CMK (cell line): ENCODE measurements around the gene FRMD8.
A peak's percentile ranks its signal among the peaks of the same experiment; 100 is the strongest.
"Not testable (repeated sequence)": the region's sequence is repeated elsewhere in the genome, so short reads cannot be mapped to it uniquely, and the experiment has no call there.

Experiments used
- DNase-seq: peaks from one replicate; pipeline ENCODE4 v3.0.0-alpha.2; 2010; ENCODE audit warnings: low read depth

Gene FRMD8

GRCh38 chr11:65435411-65435931, 49.0 kb downstream of the FRMD8 start:
- no peak for DNase-seq

- no peak for DNase-seq
Measured at GRCh38 chr11:65435981-65436411, 49.6 kb downstream of the FRMD8 start.

DNA sequence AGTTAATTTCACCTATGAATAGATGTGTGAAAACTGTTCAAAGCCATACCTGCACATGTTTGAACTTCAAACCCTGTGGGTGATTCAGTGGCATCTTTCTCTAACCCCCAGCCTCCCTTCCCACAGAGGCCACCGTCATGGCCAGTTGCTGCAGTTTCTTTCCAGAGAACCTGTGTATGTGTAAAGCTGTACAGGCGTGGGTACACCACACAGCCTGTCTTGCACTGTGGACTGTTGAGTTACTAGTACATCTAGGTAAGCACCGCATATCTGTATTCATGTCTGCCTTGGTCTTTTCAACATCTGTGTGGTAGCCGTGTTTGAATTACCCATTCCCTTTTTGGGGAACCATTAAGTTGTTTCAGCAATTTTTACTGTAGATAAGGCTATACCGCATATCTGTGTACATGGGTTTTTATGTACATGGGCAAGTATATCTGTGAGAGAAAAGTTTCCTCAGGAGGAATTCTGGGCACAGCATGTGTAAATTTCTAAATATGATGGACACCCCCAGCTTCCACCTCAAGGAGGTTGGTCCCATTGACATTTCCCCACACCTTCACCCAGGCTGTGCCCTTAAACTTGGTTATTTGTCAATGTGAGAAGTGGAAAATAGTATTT, 50.1 kb downstream of the FRMD8 start:
- DNase-seq = no peak

DNA sequence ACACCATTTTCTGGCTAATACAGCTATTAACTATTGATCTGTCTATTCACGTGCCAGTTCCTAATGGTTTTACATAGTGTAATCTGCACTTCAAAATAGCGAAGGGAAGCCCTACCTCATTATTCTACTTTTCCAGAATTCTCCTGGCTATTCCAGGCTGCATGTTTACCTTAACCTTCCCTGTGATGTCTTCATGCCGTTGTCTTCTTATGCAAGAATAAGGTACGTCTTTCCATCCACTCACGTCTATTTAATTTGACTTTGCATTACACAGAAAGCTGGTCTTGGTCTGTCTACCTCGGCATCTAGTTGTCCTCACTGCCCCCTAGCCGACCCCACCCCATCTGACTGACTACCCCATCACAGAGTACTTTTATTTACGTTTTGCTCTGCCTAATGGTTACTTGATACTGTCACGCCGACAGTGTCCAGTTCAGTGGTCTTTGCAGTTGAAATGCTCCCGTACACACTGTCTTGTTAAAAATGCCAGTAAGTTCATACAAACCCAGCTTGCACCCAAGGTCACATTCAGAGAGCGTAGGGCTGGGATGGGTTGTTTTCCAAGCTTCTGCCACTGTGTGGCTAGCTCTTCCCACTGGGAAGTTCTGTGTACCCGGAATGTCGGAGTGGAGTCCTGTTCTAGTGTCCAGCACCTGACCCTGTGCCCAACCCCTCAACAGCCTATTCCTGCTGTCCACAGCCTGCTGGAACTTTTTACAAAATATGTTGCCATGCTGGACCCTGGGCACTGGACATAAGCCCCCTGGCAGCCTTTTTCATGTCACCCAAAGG, 51.2 kb downstream of the FRMD8 start:
- DNase-seq = no peak

DNA sequence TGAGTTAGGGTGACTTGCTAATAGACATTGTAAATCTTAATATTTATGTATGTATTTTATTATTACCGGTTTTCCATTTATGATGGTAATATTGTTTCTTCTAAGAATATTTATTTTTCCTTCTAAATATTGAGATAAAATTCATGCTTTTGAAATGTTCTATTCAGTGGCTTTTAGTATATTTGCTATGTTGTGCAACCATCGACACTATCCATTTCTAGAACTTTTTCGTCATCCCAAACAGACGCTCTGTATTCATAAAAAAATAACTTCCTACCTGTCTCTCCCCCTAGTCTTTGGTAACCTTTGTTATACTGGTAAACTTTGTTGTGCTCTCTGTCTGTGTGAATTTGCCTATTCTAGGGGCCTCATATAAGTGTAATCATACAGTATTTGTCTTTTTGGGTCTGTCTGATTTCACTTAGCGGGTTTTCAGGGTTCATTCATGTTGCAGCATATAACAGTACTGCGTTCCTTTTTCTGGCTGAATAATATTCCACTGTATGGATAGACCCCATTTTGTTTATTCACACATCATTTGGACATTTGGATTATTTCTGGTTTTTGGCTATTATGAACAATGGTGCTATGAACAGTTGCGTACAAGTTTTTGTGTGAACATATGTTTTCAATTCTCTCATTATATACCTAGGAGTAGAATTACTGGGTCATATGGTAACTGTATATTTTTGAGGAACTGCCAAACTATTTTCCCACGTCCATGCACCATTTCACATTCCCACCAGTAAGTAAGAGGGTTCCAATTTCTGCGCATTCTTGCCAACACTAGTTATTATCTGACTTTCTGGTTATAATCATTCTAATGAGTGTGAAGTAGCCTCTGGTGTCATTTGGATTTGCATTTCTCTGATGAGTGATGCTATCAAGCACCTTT, 52.1 kb downstream of the FRMD8 start:
- DNase-seq = no peak

GRCh38 chr11:65439331-65440181, 53.1 kb downstream of the FRMD8 start:
- no peak for DNase-seq

- no peak for DNase-seq
Measured at GRCh38 chr11:65440831-65441499, 54.5 kb downstream of the FRMD8 start.

DNA sequence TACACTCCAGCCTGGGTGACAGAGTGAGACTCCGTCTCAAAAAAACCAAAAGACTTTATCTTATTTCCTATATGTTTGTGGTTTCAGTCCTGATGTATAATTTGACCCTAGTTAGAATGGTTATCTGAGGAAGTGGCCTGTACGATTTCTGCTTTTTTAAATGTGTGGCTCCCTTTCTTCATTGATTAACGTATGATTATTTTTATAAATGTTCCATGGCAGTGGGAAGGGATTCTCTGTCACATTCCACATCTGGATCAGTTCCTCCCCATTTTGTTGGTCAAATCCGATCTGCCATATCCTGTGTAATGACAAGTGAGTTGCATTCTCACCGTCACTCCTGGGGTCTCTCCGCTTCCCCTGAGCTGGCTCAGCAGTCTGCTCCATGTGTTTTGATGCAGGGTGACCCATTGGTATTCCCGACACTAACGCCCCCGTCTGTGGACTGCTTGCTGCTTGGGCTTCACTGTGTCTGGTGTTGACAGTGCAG, 56.5 kb downstream of the FRMD8 start:
- DNase-seq = peak; percentile 56

DNA sequence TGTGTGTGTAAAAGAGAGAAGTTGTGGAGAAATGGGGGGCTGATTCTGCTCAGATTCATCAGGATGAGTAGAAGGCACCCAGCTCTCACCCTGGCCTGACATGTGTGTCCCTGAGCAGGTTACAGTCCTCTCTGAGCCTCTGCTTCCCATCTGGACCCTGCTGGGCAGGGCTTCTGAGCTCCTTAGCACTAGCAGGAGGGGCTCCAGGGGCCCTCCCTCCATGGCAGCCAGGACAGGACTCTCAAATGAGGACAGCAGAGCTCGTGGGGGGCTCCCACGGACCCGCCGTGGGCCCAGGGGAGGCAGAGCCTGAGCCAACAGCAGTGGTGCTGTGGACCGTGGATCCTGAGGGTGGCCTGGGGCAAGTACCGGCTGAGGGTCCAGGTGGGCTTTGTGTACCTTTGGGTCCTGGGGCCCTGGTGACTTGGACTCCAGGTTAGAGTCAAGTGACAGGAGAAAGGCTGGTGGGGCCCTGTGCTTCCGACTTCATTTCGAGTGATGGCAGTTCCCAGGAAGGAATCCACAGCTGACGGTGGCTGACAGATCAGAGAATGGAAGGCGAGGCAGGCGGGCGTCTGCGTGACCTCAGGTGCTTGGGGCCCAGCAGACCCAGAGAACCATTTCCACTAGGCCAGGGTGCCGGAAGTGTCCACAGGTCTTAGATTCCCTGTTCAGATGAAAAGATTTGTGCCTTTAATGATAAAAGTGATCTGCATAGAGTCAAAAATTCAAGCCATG, 58.0 kb downstream of the FRMD8 start:
- no peak for DNase-seq

GRCh38 chr11:65445101-65445603, 58.7 kb downstream of the FRMD8 start:
- DNase-seq = no peak

DNA sequence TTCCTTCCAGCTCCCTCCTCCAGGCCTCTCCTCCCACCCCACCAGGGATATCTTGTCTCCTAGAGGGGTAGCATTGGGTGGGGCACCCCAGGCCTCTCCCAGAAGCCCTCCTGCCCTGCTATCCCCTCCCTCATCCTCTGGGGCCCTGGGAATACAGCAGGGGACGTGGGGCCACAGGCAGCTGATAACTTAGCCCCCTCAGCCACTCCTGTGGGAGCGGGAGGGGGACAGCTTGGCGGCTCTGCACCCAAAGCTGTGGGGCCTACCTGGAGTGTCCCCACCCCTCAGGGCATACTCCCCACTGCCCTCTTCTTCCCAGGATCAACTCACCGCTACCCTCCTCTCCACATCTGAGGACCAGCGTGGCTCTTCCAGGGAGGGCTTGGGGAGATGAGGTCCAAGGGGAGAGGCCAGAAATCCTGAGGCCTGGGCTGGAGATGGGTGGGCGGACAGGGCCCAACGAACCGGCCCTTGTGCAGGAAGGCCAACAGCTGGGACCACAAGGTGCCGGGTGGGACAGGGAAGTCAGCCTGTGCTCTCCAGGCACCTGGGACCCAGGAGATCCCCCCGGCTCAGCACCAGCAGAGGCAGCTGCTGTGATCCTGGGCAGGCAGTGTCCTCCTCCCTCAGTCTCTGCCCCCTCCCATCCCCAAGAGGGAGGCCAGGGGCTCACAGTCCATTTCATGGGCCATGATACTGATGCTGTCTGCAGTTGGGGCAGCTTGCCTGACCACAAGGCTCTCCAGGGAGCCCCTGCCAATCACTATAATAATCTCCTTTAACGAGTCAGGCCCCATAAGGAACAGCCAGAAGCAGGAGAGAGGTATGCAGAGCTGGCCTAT, 59.4 kb downstream of the FRMD8 start:
- DNase-seq = no peak

DNA sequence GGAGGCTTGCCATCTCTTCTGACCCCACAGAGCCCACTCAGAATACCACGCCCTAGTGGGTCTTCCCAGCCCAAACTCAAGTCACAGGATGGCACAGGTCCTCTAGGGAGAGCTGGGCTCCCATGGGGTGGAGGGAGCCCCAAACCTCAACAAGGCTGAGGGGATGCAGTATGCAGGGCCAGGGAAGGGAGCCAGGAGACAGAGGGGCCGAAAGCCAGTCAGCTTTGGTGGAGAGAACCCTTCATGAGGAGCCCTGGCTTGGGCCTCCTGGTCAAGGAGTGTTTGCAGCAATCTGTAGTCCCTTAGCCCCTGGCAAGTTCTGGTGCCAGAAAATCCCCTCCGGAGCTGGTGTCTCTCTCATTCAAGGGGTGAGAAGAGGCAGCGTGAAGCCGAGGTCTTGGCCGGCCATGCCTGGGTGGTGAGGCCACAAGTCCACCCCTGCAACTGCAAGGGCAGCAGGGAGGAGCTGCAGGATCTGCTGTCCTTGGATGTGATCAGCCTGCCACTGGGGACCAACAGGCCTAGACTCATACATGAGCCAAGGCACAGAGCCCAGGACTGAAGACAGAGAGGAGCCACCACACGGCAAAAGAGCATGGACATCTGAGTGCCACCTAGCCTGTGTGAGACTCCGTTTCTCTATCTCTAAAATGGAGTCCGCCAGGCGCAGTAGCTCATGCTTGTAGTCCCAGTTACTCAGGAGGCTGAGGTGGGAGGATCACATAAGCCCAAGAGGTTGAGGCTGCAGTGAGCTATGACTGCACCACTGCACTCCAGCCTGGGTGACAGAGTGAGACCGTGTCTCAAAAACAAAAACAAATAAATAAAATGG, 60.2 kb downstream of the FRMD8 start:
- DNase-seq = no peak

- DNase-seq = no peak
Measured at GRCh38 chr11:65448074-65448417, 61.6 kb downstream of the FRMD8 start.

- peak; percentile 72 for DNase-seq
Measured at GRCh38 chr11:65448418-65449105, 62.1 kb downstream of the FRMD8 start.

GRCh38 chr11:65451301-65451700, 64.9 kb downstream of the FRMD8 start:
- DNase-seq = not testable (repeated sequence)

DNA sequence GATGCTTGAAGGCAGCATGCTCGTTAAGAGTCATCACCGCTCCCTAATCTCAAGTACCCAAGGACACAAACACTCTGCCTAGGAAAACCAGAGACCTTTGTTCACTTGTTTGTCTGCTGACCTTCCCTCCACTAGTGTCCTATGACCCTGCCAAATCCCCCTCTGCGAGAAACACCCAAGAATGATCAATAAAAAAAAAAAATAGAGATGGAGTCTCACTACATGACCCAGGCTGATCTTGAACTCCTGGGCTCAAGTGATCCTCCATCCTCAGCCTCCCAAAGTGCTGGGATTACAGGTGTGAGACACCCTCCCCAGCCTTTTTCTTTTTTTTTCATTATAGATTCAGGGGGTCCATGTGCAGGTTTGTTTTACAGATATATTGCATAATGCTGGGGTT, 65.8 kb downstream of the FRMD8 start:
- DNase-seq = not testable (repeated sequence)

DNA sequence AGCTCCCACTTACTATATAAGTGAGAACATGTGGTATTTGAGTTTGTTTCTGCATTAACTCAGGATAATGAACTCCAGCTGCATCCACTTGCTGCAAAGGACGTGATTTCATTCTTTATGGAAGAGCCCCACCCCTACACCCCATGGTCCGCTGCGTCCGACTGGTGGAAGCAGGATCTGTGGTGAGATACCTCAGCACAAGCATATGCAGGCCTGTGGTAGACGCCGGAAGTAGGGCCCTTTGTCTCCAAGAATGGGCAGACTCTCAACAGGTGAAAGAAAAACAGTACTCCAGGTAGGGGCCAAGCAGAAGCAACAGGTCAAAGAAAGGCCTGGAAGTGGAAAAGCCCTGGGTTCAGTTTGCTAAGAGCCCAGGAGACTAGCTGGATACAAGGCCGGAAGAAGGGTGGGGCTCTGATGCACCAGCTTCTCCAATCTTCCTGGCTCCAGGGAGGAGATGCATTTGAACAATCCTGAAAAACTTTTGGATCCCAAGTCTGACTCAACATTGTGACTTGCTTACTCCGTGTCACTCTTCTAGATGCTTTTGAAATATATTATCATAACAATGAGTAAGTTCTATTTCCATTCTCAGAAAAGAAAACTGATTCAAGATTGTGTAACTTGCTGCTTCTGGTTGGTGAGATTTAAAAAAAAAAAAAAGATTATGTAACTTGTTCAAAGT, 66.5 kb downstream of the FRMD8 start:
- no peak for DNase-seq
